GM21717 (cell line): ENCODE results near the gene TRABD2B.

Source experiments
- ATAC-seq: cut with Tn5 transposase; IDR thresholded peaks from one replicate; pipeline ENCODE4 v1.9.1; 2021; ENCODE audit warnings: mild to moderate bottlenecking, moderate library complexity; ENCODE audit not compliant: unreplicated experiment

The TRABD2B gene

DNA sequence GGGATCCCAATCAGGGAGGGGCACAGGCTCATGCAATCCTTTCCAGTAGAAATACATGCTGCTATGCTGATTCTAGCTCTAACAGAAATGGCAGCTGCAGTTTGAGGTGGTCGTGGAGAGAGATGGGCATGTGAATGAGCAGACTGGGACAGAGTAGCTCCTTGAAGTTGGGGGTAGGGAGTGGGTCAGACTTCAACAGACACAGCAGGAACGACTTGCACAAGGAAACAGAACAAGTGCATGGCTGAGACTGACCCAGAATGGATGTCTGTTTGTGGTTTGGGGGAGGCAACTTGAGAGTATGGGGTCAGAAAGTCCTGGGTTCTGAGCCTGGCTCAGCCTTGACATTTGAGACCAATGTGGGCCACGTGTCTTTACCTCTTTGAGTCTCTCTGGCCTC, 25.1 kb upstream of the TRABD2B start:
- no peak for ATAC-seq

DNA sequence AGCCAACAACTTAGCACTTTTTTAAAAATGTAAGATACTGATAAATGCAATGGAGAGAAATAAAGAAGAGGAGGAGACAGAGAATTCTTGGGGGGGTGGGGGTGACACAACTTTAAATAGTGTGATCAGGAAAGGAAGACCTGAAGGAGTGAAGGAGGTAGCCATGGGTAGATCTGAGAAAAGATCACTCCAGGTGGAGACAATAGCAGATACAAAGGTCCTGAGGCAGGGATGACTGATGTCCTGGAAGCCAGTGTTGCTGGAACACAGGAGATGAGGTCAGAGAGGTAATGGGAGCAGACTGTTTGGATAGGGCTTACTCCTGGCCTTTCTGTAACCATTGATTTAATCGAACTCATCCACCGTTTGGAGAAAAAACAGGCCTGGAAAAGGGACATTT, 24.6 kb upstream of the TRABD2B start:
- ATAC-seq, result no peak

DNA sequence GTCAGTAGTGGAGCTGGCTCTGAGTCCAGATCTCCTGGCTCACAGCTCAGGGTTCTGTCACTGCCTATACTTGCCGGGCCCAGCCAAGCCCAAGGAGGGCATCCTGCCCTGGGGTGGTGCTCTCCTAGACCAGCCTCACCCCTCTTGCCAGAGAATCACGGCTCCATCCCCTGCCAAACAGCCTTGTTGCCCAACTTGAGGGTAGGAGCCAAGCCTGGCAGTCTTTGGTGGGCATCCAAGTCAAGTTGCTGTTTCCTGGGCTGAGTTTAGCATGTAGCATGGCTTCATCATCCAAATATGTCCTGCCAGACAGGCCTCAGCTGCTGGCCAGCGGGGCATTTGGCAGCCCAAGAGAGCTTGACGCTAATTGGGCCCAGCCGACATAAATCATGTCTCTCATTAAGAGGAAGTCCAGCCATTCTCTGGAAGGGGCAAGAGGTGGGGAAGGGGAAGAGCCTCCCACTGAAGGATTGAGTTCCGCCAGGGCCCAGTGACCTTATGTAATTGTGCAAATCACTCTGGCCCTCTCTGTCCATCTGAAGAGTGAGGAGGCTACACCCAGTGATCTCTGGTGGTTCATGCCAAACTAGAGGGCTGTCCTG, 22.6 kb upstream of the TRABD2B start:
- ATAC-seq, result no peak

DNA sequence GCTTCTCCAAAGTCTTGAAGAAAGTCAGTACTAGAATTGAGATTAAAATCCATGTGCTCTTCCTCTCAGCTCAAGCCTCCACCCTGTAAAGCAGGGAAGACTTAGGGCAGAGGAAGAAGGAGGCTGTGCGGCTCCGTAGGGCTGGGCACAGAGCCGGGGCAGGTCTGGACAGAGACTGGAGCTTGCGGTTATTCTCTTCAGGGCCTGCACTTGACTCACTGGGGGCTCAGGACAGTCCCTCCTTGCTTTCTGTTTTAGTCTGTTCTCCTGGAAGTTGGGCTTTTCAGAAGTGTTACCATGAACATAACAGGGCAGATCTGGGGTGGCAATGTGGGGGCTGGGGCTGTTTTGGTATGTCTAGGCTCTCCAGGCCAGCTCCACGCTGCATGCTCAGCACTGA, 21.6 kb upstream of the TRABD2B start:
- ATAC-seq, result no peak

DNA sequence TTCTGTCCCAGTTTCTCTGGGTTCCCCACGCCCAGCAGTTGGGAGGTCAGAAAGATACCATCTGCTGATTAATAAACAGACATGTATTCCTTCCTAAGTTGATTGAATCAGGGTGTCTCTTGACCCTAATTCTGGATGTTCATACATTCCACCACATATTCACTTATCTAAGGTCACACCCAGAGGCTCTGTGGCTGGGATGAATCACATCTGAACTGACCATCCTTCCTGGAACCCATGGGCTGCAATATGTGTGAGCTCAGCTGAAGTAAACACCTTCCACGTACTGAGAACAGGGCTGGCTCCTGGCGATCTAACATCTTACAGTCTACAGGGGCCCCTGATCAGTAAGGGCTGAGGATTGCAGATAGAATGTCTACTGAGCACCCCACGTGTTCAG, 20.5 kb upstream of the TRABD2B start:
- ATAC-seq, result no peak

DNA sequence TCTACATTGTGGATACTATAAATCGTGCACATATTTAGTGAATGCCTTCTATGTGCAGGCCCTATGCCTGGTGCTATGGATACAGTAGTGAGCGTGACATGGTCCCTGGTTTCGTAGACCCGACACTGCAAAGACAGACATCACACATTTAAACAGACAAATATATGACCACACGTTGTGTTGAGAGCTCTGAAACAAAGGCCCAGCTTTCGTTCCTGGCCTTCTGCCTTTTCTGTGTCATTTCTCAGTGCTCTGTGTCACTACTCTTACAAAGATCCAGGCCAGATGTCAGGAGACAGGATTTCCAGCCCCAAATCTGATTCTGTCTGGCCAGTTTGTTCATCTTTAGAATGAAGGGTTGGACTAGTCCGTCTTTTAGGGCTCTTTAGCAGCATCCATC, 19.3 kb upstream of the TRABD2B start:
- ATAC-seq, result no peak

DNA sequence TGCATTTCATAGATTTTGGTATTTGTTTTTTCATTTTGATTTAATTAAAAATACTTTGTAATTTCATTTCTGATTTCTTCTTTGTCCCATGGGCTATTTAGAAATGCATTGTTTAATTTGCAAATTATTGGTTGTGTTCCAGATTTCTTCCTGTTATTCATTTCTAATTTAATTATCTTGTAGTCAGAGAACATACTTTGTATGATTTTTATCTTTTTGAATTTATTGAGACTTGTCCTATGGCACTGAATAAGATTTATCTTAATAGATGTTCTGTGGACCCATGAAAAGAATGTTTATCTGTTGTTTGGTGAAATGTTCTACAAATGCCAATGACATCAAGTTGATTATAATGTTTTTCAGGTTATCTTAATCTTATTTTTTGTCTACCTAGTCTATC, 16.1 kb upstream of the TRABD2B start:
- ATAC-seq, result no peak

DNA sequence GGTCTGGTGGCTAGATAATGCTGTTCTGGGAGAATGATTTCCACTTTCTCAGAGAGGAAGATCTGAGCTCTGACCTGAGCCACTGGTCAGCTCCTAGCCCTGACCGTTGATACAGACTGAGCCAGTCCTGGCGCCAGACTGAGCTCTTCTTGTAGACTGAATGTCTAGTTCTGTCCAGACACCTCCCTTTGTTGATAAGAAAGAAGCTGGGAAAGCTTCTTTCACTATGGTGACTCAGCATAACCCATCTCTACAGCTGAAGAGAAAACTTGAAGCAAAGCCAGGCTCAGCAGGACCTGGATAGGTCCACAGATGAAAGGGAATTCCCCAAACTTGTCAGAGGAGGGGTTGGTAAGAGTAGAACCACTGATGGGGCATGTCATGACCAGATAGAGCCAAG, 9.9 kb upstream of the TRABD2B start:
- no peak for ATAC-seq

DNA sequence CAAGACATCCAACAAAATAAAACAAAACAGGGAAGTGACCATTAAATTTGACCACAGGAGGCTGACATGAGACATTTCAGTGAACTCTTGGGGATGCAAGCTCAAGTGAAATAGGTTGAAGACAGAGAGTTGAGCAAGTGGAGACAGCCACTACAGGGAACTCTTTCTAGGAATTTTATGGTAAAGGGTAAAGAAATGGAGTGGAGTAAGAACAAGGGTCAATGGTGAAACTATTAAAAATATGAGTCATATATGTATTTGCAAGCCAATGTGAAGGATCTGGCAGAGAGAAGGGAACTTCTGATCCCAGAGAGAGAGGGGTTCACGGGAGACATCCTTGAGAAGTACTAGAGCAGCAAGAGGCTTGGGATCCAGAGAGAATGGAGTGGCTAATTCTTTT, 9.1 kb upstream of the TRABD2B start:
- no peak for ATAC-seq

DNA sequence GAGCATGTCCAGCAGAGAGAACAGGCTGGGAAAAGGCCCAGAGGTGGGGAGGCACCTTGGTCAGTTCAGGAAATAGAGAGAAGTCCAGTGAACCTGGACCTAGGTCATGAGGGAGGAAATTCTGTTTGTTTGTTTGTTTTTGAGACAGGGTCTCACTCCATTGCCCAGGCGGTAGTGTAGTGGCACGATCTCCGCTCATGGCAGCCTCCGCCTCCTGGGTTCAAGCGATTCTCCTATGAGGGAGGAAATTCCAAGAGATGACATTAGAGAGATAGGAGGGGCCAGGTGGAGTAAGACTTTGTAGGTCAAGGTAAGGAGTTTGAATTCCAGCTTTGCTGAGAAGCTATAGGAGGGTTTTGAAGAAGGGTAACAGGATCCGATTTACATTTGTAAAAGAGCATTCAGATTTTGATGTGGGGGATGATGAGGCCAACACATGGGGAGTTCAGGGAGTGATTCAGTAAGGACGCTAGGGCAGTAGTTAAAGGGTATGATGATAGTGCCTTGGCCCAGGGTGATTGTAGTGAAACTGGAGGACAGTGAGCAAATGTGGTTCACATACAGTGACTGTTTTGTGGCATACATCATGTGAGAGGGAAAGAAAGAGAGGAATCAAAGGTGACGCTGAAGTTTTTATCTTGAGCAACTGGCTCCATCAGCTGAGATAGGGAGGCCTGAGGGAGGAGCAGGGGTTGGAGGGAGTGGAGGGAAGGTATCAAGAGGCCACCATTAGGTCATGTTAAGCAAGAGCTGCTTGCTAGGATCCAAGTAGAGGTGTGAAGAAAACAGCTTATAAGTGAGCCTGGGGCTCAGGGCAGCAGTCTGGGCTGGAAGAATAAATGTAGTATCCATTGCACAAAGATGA, 8.3 kb upstream of the TRABD2B start:
- no peak for ATAC-seq

DNA sequence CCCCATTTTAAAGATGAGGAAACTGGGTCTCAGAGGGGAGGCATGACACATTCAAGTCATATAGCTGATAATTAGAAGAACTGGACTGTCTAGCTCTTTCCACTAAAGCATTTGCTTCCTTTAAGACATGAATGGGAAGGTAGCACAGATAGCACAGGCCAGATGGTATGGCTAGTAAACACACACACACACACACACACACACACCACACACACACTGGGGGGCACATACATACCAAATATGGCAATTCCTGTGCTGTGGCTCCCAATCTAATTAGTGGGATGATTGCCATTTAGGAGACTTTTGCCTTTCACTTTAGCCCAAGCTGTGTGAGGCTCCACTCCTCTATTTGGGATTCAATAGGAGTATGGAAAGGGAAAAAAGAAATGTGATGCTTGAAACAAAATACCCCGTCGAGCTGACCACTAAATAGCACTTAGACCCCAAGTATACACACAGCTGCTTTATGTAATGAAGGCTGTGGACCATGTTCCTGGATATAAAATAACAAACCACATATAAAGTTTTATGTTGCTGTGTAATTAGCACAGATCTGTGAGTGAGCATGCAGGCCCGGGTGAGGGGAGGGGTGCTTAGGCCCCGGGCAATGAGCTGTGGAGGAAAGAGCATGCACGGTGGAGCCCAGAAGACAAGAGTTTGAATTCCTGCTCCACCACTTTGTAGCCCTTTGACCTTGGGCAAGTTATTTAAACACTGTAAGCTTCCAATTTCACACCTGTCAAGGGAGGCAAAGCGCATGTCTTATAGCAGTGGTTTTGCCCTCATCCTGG, 6.8 kb upstream of the TRABD2B start:
- no peak for ATAC-seq

DNA sequence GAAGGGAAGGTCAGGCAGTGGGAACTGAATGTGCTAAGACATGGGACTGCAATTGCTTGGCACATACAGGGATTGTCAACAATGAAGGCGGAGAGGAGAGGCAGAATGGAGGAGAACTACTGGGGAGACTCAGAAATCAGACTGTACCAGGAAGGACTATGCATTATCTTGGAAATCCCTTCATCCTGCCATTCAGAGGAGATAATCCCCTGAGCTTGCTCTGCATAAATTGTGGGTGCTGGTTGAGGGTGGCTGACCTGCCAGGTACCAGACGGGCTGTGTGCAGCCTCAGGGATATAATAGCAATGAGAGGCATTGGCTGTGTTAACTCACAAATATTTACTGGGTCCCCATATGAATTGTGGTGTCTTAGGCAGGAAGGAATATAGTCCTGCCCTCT, 5.0 kb upstream of the TRABD2B start:
- no peak for ATAC-seq

DNA sequence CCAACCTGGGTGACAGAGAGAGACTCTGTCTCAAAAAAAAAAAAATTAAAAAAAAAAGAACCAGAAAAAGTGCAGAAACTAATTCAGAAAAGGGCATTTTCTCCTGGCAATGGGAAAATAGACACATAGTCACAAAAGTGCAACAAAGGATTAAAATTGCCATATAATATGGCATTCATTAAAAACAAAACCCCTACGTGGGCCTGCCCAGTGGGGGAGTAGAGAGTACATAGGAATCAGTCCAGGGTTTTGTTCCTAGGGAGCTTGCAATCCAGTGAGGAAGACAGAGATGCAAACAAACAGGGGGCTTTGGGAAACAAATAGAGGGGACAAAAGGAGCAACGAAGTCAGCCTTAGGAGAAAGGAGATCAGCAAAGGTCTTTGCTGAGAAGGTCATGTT, 4.5 kb upstream of the TRABD2B start:
- ATAC-seq, result no peak

DNA sequence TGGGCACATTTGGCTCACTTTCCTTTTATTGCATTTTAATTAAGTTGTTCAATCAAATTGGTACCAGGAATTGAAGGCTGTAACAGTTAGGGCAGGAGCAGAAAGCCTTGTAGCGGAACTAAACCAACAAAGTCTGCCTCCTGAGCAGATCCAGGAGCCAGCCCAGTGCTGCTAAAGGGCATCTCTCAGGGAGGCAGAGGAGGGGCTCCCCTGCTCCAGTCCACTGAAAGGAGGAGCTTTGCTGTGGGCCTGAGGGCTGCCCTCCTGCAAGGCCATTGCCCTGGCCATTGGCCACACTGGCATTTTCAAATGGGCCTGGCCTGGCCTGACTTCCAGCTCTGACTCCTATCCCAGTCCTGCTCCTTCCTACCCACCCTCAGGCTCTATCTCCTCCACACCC, 3.7 kb upstream of the TRABD2B start:
- ATAC-seq, result no peak

DNA sequence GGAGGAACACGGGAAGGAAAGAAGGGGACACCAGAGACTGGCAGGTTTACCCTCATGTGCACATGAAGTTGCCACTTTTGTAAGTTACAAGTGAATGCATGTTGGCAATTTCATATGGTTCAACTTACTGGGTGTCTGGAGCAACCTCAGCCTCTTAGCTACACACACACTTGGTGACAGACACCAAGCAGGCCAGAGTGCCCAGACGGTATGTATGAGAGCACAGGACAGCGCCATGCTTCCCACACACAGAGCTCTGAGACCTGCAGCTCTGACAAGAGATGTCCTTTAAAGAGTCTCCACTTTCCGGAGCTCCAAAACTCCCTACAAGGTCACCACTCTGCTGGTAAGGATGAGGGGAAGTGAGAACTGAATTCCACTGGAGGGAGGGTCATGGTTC, 1.9 kb upstream of the TRABD2B start:
- no peak for ATAC-seq

DNA sequence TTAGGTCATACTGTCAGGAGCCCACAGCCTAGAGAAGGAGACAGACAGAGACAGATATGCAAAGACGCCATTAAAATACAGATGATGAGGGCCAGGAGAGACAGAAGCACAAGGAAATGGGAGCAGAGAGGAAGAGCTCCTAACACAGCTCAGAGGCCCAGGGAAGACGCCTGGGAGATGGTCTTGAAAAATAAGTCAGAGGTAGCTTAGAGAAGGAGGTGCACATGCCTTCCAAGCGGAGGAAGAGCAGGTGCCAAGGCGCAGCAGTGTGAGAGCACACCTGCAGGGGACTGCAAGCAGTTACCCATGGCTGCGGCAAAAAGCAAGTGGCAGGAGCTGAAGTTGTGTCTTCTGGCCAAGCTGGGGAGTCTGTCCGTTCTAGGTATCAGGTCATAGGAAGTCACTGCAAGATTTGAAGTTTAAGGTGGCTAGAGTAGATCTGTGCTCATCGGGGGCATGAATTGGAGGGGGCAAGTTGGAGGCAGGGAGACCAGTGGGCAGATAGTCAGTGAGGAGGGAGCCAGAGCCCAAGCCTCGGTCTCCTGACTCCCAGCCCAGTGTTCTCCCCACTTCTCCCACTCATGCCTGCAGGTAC, 1.3 kb upstream of the TRABD2B start:
- no peak for ATAC-seq

DNA sequence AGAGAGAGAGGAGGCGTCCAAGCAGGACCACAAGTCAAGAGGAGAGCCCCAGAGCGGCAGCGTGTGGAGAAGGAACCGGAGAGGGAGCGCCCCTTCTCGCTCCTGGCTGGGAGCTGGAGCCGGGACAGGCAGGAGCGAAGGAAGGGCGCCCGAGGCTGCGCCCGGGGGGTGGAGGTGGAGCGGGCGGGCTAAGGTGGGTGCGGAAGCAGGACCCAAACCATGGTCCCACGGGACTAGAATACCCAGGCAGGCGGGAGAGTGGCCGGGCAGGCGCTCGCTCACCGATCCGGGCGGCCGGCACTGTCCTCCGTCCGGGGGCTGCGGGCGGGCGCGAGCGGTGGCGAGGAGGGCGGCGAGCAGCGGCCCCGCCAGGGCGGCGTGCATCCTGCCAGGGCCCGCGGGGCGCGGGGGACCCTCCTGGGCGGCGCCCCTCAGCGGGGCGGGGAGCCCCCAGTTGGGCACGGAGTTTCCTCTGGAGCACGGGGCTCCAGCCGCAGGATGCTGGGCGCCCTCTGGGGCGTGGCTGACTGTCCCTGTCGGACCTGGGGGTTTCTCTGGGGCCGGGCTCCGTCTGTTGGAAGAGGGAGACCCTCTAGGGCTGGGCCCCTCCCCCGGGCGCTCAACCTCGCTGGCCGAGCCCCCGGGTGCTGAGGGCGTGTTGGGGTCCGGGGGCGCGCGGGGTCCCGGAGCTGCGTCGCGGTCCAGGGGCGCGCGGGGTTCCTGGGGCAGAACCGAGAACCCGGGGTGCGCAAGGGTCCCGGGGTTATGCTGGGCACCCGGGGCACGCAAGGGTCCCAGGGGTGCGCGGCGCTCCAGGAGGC, 569 bp downstream of the TRABD2B start:
- no peak for ATAC-seq

DNA sequence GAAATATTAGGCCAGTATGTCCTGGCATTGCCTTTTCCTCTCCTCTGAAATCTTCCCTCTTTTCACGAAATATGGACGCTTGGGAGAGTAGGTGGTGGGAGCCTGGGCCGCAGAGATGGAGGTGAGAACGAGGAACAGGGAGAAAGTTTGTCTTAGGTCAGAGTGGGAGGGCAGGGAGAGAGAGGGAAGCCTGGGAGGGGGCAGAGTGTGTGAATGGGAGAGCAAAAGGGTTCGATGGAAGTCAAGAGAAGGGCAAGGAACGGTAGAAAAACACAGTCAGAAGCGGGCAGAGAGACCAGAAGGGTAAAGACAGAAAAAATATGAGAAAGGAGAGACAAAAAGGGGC, 1.2 kb downstream of the TRABD2B start:
- no peak for ATAC-seq

DNA sequence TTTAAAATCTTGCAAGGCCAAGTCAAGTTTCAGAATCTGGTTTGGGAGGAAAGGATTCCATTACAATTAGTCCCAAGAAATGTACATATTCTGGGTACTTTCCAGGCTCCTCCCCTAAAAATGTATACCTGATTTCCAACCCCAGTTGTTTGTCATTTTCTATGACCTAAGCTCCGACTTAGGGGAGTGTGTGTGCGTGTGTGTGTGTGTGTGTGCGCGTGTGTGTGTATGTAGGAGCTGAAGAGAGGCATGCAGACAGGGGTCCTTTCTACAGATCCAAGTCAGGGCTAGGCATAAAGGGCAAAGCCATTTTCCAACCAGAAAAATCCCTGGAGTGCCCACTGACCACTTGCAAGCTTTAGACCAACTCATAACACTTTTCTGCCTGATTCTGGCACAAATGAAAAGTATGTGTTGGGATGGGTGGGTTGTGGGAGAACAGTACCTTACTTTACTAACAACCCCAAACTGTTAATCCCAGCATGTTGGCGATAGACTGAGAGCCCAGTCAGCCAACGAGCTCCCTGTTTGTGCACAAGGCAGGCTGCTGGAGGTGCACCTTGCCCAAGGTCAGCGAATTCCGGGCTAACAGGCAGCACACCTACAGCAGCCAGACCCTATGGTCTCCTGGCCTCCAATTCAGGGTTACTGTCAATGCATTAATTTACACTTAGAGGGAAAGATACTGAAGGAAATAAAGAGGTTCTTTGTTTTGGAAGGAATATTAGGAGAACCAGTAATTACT, 1.7 kb downstream of the TRABD2B start:
- ATAC-seq, result no peak
